AG09319 (cell line): ENCODE measurements around the gene RAC3.

Source experiments
- DNase-seq: peaks from one replicate; pipeline ENCODE4 v3.0.0-alpha.2; 2010; ENCODE audit warnings: low read depth; ENCODE audit errors: extremely low read depth
- TF ChIP-seq, protein P1 (sequence below): IDR thresholded peaks from 2 replicates; pipeline ENCODE4 v1.5.1; 2011; ENCODE audit warnings: low read depth, mild to moderate bottlenecking, inconsistent platforms, low read length, moderate library complexity

Gene RAC3

GRCh38 chr17:81995463-81996231 lies 35.8 kb upstream of the RAC3 start:
- DNase-seq, result no peak
- TF ChIP-seq, protein P1, sequence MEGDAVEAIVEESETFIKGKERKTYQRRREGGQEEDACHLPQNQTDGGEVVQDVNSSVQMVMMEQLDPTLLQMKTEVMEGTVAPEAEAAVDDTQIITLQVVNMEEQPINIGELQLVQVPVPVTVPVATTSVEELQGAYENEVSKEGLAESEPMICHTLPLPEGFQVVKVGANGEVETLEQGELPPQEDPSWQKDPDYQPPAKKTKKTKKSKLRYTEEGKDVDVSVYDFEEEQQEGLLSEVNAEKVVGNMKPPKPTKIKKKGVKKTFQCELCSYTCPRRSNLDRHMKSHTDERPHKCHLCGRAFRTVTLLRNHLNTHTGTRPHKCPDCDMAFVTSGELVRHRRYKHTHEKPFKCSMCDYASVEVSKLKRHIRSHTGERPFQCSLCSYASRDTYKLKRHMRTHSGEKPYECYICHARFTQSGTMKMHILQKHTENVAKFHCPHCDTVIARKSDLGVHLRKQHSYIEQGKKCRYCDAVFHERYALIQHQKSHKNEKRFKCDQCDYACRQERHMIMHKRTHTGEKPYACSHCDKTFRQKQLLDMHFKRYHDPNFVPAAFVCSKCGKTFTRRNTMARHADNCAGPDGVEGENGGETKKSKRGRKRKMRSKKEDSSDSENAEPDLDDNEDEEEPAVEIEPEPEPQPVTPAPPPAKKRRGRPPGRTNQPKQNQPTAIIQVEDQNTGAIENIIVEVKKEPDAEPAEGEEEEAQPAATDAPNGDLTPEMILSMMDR, result no peak

GRCh38 chr17:81996232-81996756 lies 35.2 kb upstream of the RAC3 start:
- TF ChIP-seq, protein P1, result no peak
- no peak for DNase-seq

DNA sequence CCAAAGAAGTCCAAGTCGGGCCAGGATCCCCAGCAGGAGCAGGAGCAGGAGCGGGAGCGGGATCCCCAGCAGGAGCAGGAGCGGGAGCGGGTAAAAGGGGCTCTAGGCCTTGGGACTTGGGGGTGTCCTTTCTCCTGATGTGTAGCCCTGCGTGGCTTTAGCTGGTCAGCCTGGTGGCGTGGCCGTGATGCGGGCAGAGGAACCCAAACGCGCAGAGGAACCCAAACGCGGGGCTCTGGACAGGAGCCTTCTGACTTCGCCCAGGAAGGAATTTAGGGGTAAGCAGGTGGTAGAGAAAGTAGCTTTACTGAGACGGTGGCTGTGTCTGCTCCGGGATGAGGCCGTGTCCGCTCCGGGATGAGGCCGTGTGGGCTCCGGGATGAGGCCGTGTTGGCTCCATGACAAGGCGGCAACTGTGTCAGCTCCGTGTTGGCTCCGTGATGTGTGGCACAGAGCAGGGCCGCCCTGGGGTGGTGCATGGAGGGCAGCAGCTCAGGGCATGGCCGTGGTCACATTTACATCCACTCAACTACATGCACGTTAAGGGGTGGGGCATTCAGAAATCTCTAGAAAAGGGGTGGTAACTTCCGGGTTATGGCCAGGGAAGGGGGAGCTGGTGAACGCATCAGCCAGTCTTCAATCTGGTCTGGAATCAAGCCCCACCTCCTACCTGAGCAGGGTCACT lies 34.6 kb upstream of the RAC3 start:
- no peak for DNase-seq
- TF ChIP-seq, protein P1, result no peak

DNA sequence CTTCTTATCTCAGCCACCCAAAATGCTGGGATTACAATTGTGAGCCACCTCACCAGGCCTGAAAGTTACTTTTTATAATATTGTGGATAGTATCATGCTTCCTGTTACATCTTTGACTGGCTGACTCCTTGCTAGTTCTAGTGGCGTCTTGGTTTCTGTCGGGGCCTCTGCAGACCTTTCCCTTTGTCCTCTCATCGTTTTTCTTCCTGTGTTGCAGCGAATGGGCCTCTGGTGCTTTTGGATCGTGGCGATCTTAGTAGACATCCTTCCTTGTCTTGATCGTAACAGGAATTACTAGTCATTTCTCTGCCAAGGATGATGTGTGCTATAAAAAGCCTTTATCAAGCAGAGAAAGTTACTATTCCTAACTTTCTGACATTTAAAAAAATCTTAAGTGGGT lies 33.3 kb upstream of the RAC3 start:
- TF ChIP-seq, protein P1, result no peak
- no peak for DNase-seq

DNA sequence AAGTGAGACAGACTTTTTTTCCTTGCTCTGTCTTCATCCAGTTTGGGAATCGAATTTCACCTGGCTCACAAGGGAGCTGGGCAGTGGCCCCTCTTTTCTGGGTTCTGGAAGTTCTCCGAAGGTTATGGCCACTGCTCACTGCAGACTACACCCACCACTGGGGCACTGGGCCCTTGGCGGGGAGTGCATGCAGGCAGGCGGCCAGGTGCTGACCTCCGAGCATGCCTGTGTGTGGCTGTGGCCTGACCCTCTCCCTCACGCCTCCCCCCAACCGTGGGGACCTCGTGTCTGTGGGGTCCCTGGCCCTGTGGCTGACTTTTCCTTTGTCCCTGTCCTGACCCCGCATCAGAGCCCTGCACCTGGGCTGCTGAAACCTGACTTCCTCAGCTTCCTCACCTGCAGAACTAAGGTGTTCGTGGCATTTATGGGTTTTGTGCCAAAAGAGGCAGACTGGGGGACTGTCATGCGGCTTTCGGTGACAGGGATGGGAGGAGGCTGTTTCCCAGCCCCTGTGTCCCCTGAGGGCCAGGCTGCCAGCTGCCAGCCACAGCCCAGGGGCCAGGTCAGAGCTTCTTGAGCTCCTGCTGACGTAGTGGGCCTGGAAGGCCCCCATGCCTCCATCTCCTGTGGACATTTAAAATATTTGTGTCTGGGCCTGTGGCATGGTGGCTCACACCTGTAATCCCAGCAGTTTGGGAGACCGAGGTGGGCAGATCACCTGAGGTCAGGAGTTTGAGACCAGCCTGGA lies 32.6 kb upstream of the RAC3 start:
- no peak for DNase-seq
- TF ChIP-seq, protein P1, result no peak

GRCh38 chr17:81999587-81999975 lies 31.9 kb upstream of the RAC3 start:
- TF ChIP-seq, protein P1, result no peak
- DNase-seq, result no peak
